ENCODE measurements around the gene LINC01488. TPM values are rescaled to one million over a fixed set of nuclear protein-coding genes. Genes with fewer than 3 reads are reported as not detected.

Gene LINC01488
- not detected for total RNA-seq

DNA sequence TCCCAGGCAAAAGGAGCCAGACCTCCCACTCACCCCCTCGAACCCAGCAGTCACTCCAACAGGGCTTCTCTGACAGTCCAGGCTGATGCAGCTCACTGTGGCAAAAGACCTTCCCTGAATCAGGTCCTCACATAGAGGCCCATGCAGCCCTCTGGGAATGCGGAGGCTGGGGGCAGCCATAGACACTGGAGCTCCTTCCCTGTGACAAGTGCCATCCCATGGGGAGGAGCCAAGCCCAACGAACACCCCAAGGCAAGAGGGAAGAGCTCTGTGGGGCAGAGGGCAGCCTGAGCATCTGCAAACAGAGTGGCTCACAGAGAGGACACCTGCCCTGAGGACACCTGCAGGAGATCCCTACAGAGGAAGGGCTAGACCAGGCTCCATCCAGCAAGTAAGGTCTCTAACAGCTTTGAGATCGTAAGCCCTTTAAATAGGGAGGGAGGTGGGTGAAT lies at the start of gene LINC01488:
Gene LINC01488 (plus strand): TSS at position 271 of the 452 bp plus-strand sequence.
- no peak within 1 kb of the TSS for H3K4me3 ChIP-seq
- intact Hi-C loops (cut with DNase I), result no loop called here
- no peaks in the 10 kb centered on the region for H3K36me3 ChIP-seq
- no peak for TF ChIP-seq CTCF (IDR thresholded peaks at IDR 0.05)
- TF ChIP-seq POLR2AphosphoS5 (IDR thresholded peaks at IDR 0.05), result no peak
- no peak for TF ChIP-seq POLR2A (IDR thresholded peaks at IDR 0.05)
- WGBS, result 86% methylated on average over 4 of the region's 4 CpGs
- no peaks in the 10 kb centered on the region for H3K9me3 ChIP-seq
- no peaks in the 10 kb centered on the region for H3K27me3 ChIP-seq (replicated peaks; ENCODE audit: insufficient read depth)
- DNase-seq (ENCODE audit: low spot score), result no peak
- H3K27ac ChIP-seq, result no peak within 1 kb of the TSS
- no peaks in the 10 kb centered on the region for H3K4me1 ChIP-seq (replicated peaks)

GRCh38 chr11:69431893-69432738 lies 49.3 kb upstream of the LINC01488 start:
- no peak for DNase-seq (ENCODE audit: low spot score)
- 86% methylated on average over 14 of the region's 14 CpGs for WGBS
- intact Hi-C loops (cut with DNase I), result no loop called here
- TF ChIP-seq POLR2A (IDR thresholded peaks at IDR 0.05), result no peak
- no peak for TF ChIP-seq POLR2AphosphoS5 (IDR thresholded peaks at IDR 0.05)
- no peak for TF ChIP-seq CTCF (IDR thresholded peaks at IDR 0.05)
- Histone ChIP-seq H3K4me3 (no peak overlapping the region), H3K4me1 (replicated peaks) (no peaks in the 10 kb centered on the region), H3K27me3 (replicated peaks; ENCODE audit: insufficient read depth) (no peaks in the 10 kb centered on the region), H3K36me3 (no peaks in the 10 kb centered on the region), H3K9me3 (no peaks in the 10 kb centered on the region), H3K27ac (no peak overlapping the region)

DNA sequence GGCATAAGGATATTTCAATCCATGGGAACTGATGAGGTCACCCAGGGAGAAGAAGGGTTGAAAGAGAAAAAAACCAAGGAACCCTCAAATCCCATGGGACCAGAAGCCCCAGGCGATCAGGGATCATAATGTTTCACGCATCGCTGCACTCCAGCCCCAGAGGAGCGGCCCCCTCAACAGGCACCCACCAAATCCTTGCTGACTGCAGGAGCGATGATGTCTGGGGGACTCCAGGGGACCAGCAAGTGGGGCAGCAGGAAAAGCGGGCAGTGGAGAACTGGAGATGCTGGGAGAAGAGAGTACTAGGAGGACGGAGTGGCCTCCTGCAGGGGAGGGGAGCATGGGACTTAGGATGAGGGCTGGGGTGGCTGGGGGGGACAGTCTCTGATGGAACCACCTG lies 47.7 kb upstream of the LINC01488 start:
- H3K27me3 ChIP-seq (replicated peaks; ENCODE audit: insufficient read depth), result no peaks in the 10 kb centered on the region
- intact Hi-C loops (cut with DNase I), result no loop called here
- WGBS, result 94% methylated on average over 7 of the region's 7 CpGs
- TF ChIP-seq CTCF (IDR thresholded peaks at IDR 0.05), result no peak
- no peak for TF ChIP-seq POLR2AphosphoS5 (IDR thresholded peaks at IDR 0.05)
- no peak for TF ChIP-seq POLR2A (IDR thresholded peaks at IDR 0.05)
- H3K4me3 ChIP-seq, result no peak overlapping the region
- H3K4me1 ChIP-seq (replicated peaks), result no peaks in the 10 kb centered on the region
- H3K36me3 ChIP-seq, result no peaks in the 10 kb centered on the region
- DNase-seq (ENCODE audit: low spot score), result no peak
- H3K9me3 ChIP-seq, result no peaks in the 10 kb centered on the region
- H3K27ac ChIP-seq, result no peak overlapping the region

- TF ChIP-seq CTCF (IDR thresholded peaks at IDR 0.05), result no peak
- no peak for TF ChIP-seq POLR2A (IDR thresholded peaks at IDR 0.05)
- TF ChIP-seq POLR2AphosphoS5 (IDR thresholded peaks at IDR 0.05), result no peak
- DNase-seq (ENCODE audit: low spot score), result no peak
- Histone ChIP-seq H3K4me3 (no peak overlapping the region), H3K9me3 (no peaks in the 10 kb centered on the region), H3K4me1 (replicated peaks) (no peaks in the 10 kb centered on the region), H3K36me3 (no peaks in the 10 kb centered on the region), H3K27me3 (replicated peaks; ENCODE audit: insufficient read depth) (no peaks in the 10 kb centered on the region), H3K27ac (no peak overlapping the region)
- intact Hi-C loops (cut with DNase I), result no loop called here
- 85% methylated on average over 11 of the region's 11 CpGs for WGBS
These were observed 47.0 kb upstream of the LINC01488 start for GRCh38 chr11:69434471-69434931.

Data from prostate gland (tissue), 2 donors.